ENCODE measurements around the gene YBX1.

DNA sequence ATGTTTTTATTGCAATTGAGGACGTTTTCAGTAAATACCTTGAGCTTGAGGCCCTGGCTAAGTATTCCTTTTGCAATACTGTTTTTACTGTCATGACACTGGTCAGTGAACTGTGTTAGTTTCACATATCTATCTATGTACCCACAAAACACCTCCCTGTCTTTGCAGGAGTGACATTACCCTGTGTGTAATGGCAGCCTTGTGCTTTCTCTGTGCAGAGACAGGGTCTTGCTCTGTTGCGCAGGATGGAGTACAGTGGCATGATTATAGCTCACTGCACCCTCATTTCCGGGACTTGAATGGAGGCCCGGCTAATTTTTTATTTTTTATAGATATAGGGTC, 8.9 kb downstream of the YBX1 start:
- peak; percentile 1 for TF ChIP-seq CTCF (IDR thresholded peaks at IDR 0.05)
- TF ChIP-seq EZH2 (IDR thresholded peaks at IDR 0.05; ENCODE audit: borderline replicate concordance, insufficient read depth, low read depth, low read length, poor library complexity, severe bottlenecking): no peak

All from B cell (primary cell).